HG03575 (cell line): Measurements from ENCODE around the gene KCNQ1.

Experiments
- ATAC-seq: cut with Tn5 transposase; IDR thresholded peaks from one replicate; pipeline ENCODE4 v1.9.1; 2021; ENCODE audit not compliant: unreplicated experiment, insufficient number of reproducible peaks, low FRiP score; ENCODE audit errors: extremely low read depth

KCNQ1 gene

DNA sequence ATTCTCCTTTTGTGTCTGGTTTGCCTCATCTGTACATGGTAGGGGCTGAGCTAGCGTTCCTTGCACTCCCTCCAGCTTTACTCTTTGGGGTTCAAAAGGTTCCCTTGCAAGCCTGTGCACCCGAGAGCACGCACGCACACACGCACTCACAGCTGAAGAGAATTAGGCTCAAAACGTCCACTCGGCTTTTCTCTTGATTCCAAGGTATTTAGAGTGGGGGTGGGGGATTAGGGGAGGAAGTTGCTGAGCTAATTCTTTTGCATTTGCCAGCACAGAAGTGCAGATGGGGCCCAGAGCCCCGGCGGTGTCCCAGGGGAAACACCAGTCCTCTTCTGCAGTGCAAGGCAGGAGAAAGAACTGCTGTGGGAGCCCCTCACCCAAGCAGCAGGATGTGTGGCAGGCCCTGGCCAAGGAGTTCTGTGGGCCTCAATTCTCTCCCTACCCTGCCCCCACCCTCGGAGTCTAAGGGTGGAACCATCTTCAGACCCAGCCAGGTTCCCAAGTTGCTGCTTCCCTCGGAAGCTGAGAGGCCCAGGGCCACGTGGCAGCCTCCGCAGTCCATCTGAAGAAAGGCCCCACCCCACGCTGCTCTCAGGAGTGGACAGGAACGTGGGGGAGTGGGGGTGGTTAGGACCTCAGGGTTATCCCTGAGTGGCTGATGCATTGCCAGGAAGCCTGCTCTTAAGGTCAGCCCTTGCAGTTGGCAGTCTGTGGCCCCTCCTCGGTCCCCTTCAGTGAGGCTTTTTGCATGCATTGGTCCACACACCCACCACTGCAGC, 258.7 kb downstream of the KCNQ1 start:
- ATAC-seq, result no peak

DNA sequence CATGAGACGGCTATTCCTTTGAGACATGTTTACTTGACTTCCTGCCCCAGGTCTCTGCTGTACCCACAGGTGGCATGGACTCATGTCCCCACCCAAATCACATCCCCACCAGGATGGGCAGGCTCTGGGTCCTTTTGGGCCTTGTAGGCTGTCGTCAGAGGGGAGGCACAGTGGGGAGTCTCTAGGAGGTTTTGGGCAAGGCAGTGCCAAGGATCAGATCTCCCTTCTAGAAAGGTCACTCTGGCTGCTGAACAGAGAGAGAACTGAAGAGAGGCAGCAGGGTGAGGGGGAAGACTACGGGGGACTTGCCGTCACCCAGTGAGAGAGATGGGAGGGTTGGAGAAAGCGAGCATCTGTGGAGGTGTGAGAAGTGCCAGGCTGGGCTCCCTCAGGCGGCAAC, 259.5 kb downstream of the KCNQ1 start:
- no peak for ATAC-seq

DNA sequence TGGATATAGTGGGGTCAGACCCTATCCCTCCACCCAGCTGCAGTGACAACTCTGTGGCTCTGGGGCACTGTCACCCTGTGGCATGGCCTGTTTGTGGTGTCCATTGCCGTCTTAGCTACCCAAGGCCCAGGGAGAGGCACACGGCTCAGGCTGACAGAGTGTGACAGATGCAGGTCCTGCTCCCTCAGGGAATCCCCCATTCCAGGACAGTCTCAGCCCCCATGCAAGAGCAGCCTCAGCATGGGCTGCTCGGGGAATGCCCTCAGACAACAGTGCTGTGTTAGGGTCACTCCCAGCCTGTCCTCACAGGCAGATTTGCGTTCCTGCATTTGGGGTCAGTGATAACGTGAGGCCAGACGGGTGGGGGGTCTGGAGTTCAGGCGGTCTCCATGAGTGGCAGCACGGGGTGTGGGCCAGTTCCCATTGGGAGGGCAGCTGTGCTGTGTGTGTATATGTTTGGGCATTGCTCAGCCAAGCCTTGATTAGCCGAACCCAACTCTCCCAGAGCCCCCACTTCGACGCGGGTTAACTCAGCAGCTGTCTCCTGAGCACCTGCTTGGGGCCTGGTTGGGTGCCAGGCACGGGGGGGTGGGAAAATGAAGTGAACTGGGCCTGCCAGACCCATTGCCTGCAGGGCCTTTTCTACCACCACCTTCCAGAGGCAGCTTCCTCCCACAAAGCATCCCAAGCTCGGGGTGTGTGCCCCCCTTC, 260.2 kb downstream of the KCNQ1 start:
- no peak for ATAC-seq

DNA sequence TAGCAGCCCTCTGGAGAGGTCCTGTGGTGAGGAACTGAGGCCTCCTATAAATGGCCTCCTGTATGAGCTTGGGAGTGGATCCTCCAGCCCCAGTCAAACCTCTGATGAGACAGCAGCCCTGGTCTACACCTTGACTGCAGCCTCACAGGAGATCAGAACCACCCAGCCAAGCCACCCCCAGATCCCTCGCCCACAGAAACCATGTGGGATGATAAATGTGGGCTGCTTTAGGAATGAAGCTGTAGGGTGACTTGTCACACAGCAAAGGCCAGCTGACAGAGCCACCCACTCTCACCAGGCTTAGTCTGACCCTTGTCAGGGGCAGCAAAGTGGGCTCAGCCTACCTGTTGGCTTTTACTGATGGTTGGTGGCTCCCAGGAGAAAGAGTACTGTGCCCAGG, 261.5 kb downstream of the KCNQ1 start:
- ATAC-seq, result no peak

DNA sequence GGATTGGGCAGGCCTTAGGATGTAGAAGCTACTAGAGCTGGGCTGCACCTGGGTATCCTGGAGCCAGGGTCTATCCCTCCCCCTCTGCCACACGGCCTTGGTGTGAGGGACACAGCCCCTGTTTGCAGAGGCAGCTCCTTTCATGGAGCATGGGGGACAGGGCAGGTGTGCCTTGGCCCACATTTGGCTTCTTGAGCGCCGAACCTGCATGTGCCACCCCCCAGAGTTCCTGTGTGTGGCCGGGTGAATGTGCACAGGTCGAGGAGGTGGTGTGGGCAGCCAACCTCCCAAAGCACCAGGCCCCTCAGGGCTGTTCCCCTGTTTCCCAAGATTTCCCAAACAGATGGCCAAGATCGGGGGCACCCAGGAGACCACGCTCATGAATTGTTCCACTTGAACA, 262.9 kb downstream of the KCNQ1 start:
- no peak for ATAC-seq

DNA sequence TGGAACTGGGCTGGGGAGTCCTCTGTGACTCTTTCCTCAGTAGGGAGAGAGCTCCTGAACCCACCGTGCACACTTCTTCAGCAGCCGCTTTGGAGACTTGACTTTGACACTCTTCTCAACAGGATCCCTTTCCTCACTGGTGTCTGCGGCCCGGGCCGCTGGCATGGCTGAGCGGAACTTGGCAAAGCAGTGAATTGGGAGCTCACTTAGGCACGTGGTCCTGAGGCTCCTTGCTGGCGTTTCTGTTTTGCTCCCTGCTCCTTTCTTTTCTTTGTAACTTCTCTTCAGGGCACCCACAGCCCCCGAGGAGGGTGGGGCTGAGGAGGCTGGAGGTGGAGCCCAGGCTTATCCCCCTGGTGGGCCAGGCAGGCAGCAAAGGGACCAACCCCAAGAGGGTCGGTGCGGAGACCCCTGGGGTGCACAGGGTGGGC, 263.4 kb downstream of the KCNQ1 start:
- ATAC-seq, result no peak

DNA sequence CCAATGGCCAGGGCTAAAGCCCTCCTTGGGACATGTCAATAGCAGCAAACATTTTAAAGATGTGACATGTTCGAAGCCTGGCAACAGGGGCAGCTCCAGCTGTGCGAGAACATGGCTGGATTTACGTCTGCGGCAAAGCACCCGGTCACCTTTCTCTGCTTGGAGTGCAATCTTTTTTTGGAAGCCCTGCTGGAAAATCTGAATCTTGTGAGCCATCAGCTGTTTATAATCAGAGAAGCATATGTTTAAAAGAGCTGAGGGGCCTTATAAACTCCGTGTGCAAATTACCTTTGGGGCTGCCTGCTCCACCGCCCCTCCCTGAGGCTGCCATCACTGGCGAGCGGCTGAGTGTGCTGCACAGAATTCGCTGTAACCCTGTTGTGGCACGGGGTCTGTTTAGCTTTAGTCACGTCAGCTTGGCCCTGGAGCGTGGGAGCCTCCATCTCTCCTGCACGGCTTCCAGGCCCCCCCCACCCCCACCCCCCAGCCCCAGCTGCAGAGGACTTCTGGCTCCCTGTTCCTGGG, 264.0 kb downstream of the KCNQ1 start:
- ATAC-seq, result no peak

DNA sequence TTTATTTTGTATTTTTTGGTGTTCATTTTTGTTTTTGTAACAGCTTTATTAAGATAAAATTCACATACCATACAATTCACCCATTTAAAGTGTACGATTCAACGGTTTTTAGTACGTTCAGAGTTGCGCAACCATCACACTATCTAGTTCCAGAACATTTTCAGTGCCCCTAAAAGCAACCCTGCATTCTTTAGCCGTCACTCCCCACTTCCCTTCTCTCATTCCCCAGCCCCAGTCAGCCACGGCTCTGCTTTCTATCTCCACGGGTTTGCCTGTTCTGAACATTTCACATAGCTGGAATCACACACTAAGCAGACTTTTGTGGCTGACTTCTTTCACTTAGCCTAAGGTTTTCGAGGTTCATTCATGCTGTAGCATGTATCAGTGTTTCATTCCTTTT, 264.6 kb downstream of the KCNQ1 start:
- no peak for ATAC-seq

DNA sequence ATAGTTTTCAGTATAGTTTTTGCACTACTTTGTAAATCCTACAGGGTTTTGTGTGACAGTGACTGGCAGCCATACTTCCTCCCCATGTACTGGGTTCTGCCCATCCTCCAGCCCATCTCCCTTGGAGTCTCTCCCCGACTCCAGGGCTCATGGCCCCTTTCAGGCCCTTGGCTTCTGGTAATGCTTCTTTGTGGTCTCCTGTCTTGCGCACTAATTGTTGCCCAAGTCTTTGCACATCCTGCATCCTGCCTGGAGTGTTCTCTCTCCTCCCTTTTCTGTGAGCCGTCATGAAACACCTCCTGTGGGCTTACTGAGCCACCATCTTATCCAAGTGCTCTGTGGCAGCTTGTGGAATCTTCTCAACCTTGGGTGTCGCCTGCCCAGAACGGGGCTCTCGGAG, 266.4 kb downstream of the KCNQ1 start:
- ATAC-seq, result no peak

DNA sequence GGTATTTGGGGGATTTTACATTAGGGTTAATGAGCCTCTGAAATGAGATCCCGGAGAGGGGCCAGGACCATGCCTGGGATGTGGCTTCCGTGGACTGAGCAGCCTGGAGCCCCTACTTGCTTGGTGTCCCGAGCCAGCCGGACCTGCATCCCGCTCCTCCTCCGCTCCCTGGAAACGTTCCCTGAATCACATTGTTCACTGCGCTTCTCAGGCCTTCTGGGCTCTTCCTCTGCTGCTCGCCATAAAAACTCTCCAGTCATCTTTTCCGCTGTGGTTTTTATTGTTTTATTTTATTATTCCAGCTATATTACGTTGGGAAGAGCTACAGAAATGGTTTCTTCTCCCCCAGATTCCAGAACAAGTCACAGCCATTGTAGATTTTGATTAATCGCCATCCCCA, 268.3 kb downstream of the KCNQ1 start:
- no peak for ATAC-seq

DNA sequence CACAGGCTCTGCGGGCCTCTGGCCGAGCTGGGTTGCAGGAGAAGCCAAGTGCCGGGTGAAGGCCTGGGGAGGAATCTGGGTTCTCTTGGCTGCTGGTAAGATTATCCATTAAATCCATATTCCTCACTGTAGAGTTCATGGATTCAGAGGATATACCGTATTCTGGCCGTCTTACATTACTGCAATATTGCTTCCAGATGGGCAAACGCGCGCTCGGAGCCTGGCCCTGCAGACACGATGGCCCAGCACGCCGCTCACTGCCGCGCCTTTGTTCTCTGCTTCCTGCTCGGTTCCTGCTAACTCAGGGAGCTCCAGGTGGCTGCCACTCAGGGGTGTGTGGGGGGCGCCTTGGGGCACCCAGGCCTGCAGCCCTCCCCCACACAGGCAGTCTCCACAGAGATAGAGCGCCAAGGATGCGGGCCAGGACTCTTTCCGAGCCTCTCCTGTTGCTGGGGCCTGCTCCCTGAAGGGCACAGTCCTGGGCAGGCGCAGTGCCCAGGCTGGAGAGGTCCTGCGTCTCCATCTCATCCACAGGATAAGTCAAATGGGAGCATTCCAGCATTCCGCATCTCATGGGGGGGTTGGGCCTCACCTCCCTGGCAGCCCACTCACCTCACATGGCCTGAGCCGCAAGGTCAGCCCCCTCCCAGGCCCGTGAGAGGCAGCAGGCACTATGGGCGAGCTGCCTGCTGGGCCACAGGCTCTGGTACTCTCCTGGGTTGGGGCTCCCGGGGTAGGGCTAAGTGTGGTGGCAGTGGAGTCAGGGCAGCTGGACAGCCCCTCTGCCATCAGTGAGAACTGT, 269.1 kb downstream of the KCNQ1 start:
- no peak for ATAC-seq

DNA sequence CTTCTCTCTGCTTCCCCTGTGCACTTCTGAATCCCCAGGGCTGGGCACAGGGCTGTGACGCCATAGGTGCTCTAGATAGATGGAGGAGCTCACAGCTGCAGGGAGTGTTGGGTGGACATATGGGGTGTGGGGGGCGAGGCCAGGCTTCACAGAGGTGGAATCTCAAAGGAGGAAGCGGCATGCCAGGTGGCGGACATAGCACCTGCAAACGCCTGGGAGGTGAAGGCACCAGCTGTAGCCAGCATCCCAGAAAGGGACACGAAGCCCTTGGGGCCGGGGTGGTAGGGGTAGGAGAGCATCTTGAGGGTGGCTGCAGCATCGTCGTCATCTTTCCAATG, 269.6 kb downstream of the KCNQ1 start:
- ATAC-seq, result no peak

DNA sequence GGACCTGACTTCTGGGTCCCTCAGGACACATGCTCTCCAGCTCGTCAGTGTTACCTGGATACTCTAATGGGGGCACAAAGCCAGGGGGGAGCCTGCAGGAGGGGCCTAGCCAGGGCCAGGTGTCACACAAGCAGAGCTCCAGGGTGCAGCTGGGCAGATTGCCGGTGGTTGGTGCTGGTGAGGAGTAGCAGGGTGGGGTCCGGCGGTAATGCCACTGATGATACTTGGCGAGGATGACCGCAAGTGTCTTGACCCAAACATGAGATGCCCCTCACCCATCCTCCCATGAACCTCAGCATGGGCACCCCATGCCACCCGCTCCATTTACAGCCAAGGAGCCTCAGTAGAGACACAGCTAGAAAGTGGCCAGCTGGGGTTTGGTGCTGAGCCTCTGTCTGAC, 270.1 kb downstream of the KCNQ1 start:
- no peak for ATAC-seq

DNA sequence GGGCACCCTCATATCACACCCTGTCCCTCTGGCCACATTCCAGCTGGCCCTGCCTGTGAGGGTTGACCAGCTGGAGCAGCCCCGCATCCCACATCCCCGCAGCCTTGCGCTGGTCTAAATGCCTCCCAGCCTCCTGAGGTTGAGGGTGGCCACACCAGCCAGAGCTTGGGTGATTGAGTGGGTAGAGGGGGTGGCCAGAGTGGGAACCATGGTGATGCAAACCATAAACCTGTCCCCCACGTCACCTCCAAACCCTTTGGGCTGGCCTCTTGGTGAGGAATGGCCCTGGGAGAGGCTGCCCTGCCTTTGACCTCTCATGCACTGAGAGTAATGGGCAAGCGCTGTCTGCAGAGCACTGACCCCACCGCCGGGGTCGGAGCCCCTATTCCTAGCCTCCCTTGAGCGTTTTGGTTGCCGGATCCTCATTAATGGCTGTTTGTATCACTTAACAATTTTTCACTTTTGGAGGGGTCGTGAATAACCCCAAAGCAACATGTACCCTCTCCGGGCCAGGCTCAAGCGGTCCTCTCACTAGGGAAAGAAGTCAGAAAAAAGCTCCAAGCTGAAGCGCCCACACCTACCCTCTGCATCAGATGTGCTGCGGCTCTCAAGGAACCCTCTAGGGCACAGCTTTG, 271.0 kb downstream of the KCNQ1 start:
- no peak for ATAC-seq

DNA sequence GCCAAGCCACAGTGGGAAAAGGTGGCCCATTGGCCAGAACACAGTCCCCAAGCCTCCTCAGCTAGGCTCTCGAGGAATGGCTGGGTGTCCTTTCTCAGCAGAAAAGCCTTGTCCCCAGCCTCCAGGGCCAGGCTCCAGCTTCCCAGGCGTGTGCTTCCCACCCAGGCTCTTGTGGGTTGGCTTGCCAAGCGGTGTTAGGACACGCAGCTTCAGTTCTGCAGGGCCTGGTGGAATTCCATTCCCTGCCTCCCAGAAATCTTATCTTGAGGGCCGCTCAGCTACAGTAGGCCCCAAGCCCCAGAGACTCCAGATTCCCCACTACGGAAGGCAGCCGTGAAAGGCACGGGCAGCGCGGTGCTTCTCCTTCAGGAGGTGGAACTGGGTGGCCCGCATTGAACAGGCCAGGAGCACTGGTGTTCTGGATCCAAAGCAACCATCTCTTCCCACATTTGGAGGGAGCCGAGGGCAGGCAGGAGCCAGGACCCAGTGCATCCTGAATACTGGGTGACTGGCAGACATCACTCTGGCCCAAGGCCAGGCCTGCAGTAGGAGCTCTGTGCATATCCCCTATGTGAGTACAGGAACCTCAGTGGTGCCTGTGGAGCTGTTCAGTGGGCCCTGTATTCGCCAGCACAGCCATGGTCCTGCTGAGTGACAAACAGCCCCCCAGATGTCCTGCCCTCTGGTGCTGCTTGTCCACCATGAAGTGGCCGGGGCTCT, 271.7 kb downstream of the KCNQ1 start:
- ATAC-seq, result no peak

DNA sequence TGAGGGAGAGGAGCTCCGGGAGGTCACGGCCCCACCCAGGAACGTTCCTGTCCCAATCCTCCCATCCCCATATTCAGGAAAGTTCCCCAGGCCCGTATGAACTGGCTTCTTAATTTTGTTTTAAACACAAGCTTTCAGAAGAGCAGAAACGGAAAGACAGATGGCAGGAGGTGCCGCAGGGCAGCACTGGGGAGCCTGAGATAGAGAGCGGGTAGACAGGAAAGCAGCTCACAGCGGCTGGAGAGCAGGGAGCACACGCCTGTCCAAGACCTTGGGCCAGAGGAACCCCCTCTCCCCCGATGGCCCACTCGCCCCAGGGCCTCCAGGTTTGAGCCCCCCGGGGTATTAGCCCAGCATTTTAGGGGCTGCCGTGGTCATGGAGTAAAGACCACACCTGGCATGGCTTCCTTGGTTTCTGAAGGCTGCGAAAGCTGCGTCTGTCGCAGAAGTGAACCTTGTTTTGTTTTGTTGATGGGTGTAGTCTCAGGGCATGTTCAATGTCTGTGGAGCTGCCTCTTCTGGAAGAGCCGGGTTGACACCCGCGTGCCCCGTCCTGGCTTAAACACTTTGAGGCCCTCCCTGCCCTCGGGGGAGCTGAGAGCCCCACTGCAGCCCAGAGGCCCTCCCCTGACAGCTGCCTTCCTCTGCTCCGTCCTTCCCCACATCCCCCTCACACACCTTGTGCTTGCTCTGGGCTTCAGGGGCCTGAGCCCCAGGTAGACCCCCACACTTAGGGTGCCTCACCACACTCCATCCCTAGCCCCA, 272.9 kb downstream of the KCNQ1 start:
- ATAC-seq, result no peak

DNA sequence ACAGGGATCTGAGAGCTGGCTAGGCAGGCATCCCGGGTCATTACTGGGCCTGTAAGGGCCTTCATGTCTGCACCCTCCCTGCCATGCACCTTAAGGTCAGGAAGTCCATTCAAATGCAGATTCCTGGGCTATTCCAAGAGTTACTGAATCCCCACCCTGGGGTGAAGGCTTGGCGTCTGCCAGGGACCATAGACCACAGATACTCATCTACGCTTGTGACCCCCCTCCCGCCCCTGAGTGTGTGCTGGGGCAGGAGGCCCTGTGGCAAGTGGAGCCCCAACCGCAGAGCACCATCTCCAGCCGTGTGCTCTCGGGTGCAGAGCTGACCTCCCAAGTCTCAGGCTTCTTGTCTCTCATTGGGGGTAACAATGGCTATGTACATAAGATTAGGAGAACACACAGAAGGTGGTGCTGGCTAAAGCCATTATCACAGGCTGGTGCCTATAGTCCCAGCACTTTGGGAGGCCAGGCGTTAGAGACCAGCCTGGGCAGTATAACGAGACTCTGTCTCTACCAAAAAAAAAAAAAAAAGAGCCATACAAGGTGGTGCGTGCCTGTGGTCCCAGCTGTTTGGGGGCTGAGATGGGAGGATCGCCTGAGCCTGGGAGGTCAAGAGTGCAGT, 274.1 kb downstream of the KCNQ1 start:
- ATAC-seq, result no peak
